Progenitor cell of endocrine pancreas (in vitro differentiated cells): ENCODE measurements around the gene TRPM3. TPM values are rescaled to one million over a fixed set of nuclear protein-coding genes. Genes with fewer than 3 reads are reported as not detected.

Experiments
- DNase-seq: peaks from one replicate; pipeline ENCODE4 v3.0.0; 2021; ENCODE audit warnings: low spot score; ENCODE audit not compliant: unreplicated experiment
- H3K27ac Mint-ChIP-seq: 2 replicates; pipeline ENCODE4 v1.8.0; 2021; ENCODE audit warnings: mild to moderate bottlenecking, moderate library complexity, mixed read lengths
- H3K27me3 Mint-ChIP-seq: 2 replicates; pipeline ENCODE4 v1.8.0; 2021; ENCODE audit warnings: mixed read lengths
- H3K36me3 Mint-ChIP-seq: 2 replicates; pipeline ENCODE4 v1.8.0; 2022; ENCODE audit warnings: mixed read lengths; ENCODE audit not compliant: insufficient read depth
- H3K4me1 Mint-ChIP-seq: 2 replicates; pipeline ENCODE4 v1.8.0; 2021; ENCODE audit warnings: low read depth, mixed read lengths
- H3K4me3 Mint-ChIP-seq: 2 replicates; pipeline ENCODE4 v1.8.0; 2021; ENCODE audit warnings: low read depth, mild to moderate bottlenecking, moderate library complexity, mixed read lengths
- H3K9me3 Mint-ChIP-seq: 2 replicates; pipeline ENCODE4 v1.8.0; 2021; ENCODE audit warnings: low read depth, mixed read lengths
- total RNA-seq: library from RNA; stranded (reverse); gene quantifications from 2 replicates; pipeline ENCODE4 v1.2.1, GENCODE V29; 2021
- TF ChIP-seq, protein P1 (sequence below): fragments of 200-600 bp; sonication (generic); IDR thresholded peaks from one replicate; pipeline ENCODE4 v1.5.0; 2021; ENCODE audit warnings: antibody characterized with exemption, mild to moderate bottlenecking; ENCODE audit not compliant: unreplicated experiment

TRPM3 gene
- total RNA-seq, 1 donor from 2014 or later: 1.6 TPM

DNA sequence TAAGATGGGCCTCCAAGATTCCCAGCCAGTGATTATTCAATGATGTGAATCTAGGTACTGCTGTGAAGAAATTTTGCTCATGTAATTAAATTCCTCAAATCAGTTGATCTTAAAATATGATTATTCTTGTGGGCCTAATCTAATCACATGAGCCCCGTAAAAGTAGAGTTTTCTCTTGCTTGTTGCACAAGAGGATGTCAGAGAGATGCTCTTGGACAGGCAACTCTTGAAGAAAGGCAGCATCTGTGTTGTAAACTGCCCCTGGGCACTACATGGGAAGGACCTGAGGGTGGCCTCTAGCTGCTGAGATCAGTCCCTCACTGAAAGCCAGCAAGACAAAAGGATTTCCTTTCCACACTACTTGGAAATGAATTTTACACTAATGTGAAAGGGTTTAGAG lies 132.9 kb downstream of the TRPM3 start:
- Mint-ChIP-seq H3K4me1 (no peaks in the 10 kb centered on the region), H3K9me3 (peaks cover 3% of the 10 kb centered on the region), H3K27ac (no peak overlapping the region), H3K27me3 (no peaks in the 10 kb centered on the region), H3K36me3 (no peaks in the 10 kb centered on the region), H3K4me3 (no peak overlapping the region)
- TF ChIP-seq, protein P1, sequence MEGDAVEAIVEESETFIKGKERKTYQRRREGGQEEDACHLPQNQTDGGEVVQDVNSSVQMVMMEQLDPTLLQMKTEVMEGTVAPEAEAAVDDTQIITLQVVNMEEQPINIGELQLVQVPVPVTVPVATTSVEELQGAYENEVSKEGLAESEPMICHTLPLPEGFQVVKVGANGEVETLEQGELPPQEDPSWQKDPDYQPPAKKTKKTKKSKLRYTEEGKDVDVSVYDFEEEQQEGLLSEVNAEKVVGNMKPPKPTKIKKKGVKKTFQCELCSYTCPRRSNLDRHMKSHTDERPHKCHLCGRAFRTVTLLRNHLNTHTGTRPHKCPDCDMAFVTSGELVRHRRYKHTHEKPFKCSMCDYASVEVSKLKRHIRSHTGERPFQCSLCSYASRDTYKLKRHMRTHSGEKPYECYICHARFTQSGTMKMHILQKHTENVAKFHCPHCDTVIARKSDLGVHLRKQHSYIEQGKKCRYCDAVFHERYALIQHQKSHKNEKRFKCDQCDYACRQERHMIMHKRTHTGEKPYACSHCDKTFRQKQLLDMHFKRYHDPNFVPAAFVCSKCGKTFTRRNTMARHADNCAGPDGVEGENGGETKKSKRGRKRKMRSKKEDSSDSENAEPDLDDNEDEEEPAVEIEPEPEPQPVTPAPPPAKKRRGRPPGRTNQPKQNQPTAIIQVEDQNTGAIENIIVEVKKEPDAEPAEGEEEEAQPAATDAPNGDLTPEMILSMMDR: no peak
- DNase-seq: no peak

DNA sequence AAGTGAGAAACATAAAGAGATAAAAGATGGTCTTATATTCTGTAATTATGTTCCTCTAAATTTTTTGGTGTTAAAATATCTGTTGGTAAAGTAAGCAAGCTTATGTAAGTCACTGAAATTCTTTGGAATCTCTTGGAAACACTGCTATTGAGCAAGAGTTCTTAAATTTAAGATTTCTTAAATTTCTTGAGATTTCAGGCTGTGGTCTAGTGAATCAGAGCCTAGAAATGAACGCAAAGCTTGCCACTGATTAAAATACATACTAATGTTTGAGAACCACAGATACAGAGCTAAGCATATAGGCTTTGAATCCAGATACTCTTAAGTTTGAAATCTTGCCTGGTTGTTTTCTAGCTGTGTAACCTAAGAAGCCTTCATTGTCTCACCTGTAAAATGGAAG lies 133.4 kb downstream of the TRPM3 start:
- H3K4me1 Mint-ChIP-seq: no peaks in the 10 kb centered on the region

DNA sequence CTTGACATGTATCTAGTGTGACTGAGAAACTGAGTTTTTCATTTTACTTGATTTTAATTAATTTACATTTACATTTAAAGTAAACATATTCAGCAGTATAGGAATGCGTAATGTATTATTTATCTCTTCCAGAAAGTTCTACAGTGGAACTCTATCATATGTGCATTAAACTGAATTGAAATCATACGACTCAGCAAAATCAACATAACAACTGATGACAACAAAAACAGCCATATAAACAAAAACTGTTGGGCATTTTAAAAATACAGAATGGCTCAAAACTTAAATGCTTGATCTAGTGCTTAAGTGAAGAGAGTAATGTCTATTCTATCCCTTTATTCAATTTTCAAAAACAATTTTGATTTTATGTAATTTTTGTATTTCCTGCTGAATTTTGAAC lies 134.4 kb downstream of the TRPM3 start:
- DNase-seq: no peak
- Mint-ChIP-seq H3K36me3 (no peaks in the 10 kb centered on the region), H3K4me3 (no peak overlapping the region)

More for the DNA sequence above, 133.4 kb downstream of the TRPM3 start:
- TF ChIP-seq, protein P1: no peak
- Mint-ChIP-seq H3K27ac (no peak overlapping the region), H3K27me3 (no peaks in the 10 kb centered on the region), H3K36me3 (no peaks in the 10 kb centered on the region), H3K9me3 (peaks cover 8% of the 10 kb centered on the region), H3K4me3 (no peak overlapping the region)
- no peak for DNase-seq

DNA sequence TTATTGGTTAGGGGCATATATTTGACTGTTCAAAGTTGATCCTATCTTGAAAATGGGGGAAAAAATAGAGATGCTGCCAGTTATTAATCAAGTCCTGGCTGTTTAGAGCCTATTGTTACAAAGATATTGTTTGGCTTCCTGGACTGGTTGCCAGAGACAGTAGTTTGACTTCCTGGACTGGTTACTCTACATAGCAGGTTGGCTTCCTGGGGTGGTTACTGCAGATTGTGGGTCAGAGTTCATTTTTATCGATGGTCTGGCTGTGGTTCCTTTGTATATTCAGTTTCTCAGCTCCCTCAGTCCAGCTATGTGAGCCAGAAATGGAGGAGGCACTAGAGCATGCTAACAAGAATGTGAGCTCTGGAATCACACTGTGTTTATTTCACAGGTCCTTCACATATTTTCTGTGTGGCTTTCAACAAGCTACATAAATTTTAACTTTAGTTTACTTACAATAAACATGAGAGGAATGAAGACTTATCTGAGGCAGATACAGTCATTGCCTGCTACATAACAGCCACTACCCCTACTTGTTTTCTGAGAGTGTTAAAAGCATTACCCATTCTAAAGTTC lies 137.6 kb downstream of the TRPM3 start:
- peaks cover 9% of the 10 kb centered on the region for H3K9me3 Mint-ChIP-seq
- TF ChIP-seq, protein P1: no peak
- DNase-seq: no peak
- no peaks in the 10 kb centered on the region for H3K27me3 Mint-ChIP-seq
- no peak overlapping the region for H3K27ac Mint-ChIP-seq
- H3K4me3 Mint-ChIP-seq: no peak overlapping the region
- no peaks in the 10 kb centered on the region for H3K4me1 Mint-ChIP-seq
- no peaks in the 10 kb centered on the region for H3K36me3 Mint-ChIP-seq

More for the DNA sequence above, 134.4 kb downstream of the TRPM3 start:
- Mint-ChIP-seq H3K27me3 (no peaks in the 10 kb centered on the region), H3K4me1 (no peaks in the 10 kb centered on the region), H3K9me3 (peaks cover 9% of the 10 kb centered on the region), H3K27ac (no peak overlapping the region)
- TF ChIP-seq, protein P1: no peak

DNA sequence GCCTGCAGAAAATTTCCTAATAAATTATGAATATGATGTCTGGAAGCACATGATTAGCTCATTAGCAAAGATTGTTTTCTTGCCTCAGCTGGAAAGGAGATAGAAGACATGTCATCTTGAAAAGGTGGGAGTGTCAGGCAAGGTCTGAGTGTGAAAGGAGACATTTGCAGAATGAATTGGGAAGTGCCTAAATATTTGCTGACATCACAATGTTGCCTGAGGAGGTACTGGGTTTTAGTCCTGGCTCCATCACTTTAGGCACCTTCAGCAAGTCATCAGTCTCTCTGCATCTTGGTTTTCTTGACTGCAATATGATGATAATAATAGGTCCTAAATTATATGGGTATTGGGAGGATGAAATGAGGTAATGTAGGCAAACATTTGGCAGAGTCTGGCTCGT lies 140.1 kb downstream of the TRPM3 start:
- DNase-seq: no peak
- Mint-ChIP-seq H3K9me3 (peaks cover 9% of the 10 kb centered on the region), H3K4me1 (no peaks in the 10 kb centered on the region), H3K27me3 (no peaks in the 10 kb centered on the region), H3K36me3 (no peaks in the 10 kb centered on the region), H3K27ac (no peak overlapping the region), H3K4me3 (no peak overlapping the region)
- TF ChIP-seq, protein P1: no peak
